Liver (tissue), 9 donors: ENCODE measurements around the gene SIX4. TPM values are rescaled to one million over a fixed set of nuclear protein-coding genes. Genes with fewer than 3 reads are reported as not detected.

Experiments used
- DNase-seq: peaks from one replicate; pipeline ENCODE4 v3.0.0-alpha.2; 2017; ENCODE audit warnings: low spot score
- H3K27ac ChIP-seq, 2 donors: one replicate each; pipeline ENCODE4 v1.7.0; 2013; ENCODE audit warnings: inconsistent platforms in 2 of 2, low read length in 2 of 2, control low read depth in 1 of 2, low read depth in 1 of 2, mild to moderate bottlenecking in 1 of 2
- H3K27me3 ChIP-seq, 4 donors: one replicate each; pipeline versions ENCODE4 v1.6.1 to v1.7.0; 2013; ENCODE audit warnings: low read length in 3 of 4, inconsistent platforms in 1 of 4, mild to moderate bottlenecking in 1 of 4, moderate library complexity in 1 of 4; ENCODE audit not compliant: control insufficient read depth in 4 of 4, insufficient read depth in 4 of 4
- H3K36me3 ChIP-seq, 4 donors: one replicate each; pipeline versions ENCODE4 v1.6.1 to v1.7.0; 2013; ENCODE audit warnings: low read length in 3 of 4, mild to moderate bottlenecking in 3 of 4, low read depth in 1 of 4, moderate library complexity in 1 of 4; ENCODE audit not compliant: control insufficient read depth in 4 of 4, insufficient read depth in 3 of 4
- H3K4me1 ChIP-seq, 4 donors: one replicate each; pipeline versions ENCODE4 v1.6.1 to v1.7.0; 2013; ENCODE audit warnings: low read length in 3 of 4, mild to moderate bottlenecking in 3 of 4, moderate library complexity in 1 of 4; ENCODE audit not compliant: control insufficient read depth in 4 of 4, insufficient read depth in 4 of 4
- H3K4me3 ChIP-seq, 3 donors: one replicate each; pipeline versions ENCODE4 v1.6.1 to v1.7.0; 2013; ENCODE audit warnings: low read length in 3 of 3, control low read depth in 1 of 3, low read depth in 1 of 3, mild to moderate bottlenecking in 1 of 3
- H3K9ac ChIP-seq, 2 donors: one replicate each; pipeline ENCODE4 v1.7.0; 2013; ENCODE audit warnings: low read length in 2 of 2, mild to moderate bottlenecking in 2 of 2, moderate library complexity in 2 of 2, control low read depth in 1 of 2, low read depth in 1 of 2
- H3K9me3 ChIP-seq, 4 donors: one replicate each; pipeline versions ENCODE4 v1.6.1 to v1.7.0; 2013; ENCODE audit warnings: low read length in 3 of 4; ENCODE audit not compliant: control insufficient read depth in 4 of 4
- EGR1 ChIP-seq, 2 donors: IDR thresholded peaks; 2 replicates each; pipeline ENCODE4 v1.6.1; 2016 to 2018; ENCODE audit warnings: antibody characterized with exemption in 2 of 2, low read depth in 2 of 2
- FOXA1 ChIP-seq: IDR thresholded peaks from 2 replicates; pipeline ENCODE4 v1.6.1; 2016; ENCODE audit warnings: antibody characterized with exemption
- FOXA2 ChIP-seq: IDR thresholded peaks from 2 replicates; pipeline ENCODE4 v1.6.1; 2016; ENCODE audit warnings: antibody characterized with exemption
- GABPA ChIP-seq, 2 donors: IDR thresholded peaks in 1 of 2; conservative IDR thresholded peaks in 1 of 2; 2 replicates each; pipeline ENCODE4 v1.6.1; 2016; ENCODE audit warnings: antibody characterized with exemption in 2 of 2, mild to moderate bottlenecking in 1 of 2, moderate library complexity in 1 of 2
- HNF4A ChIP-seq, 2 donors: conservative IDR thresholded peaks; 2 replicates each; pipeline ENCODE4 v1.6.1; 2016; ENCODE audit warnings: antibody characterized with exemption in 2 of 2, mild to moderate bottlenecking in 2 of 2
- HNF4G ChIP-seq: IDR thresholded peaks from 2 replicates; pipeline ENCODE4 v1.6.1; 2016; ENCODE audit warnings: antibody characterized with exemption
- JUND ChIP-seq, 2 donors: IDR thresholded peaks; 2 replicates each; pipeline ENCODE4 v1.6.1; 2016; ENCODE audit warnings: antibody characterized with exemption in 2 of 2
- MAX ChIP-seq: IDR thresholded peaks from 2 replicates; pipeline ENCODE4 v1.6.1; 2016; ENCODE audit warnings: antibody characterized with exemption
- NR2F2 ChIP-seq: IDR thresholded peaks from 2 replicates; pipeline ENCODE4 v1.6.1; 2016; ENCODE audit warnings: antibody characterized with exemption
- RXRA ChIP-seq, 2 donors: IDR thresholded peaks; 2 replicates each; pipeline ENCODE4 v1.6.1; 2017 to 2018; ENCODE audit warnings: antibody characterized with exemption in 2 of 2, mild to moderate bottlenecking in 1 of 2
- SP1 ChIP-seq: IDR thresholded peaks from 2 replicates; pipeline ENCODE4 v1.6.1; 2018; ENCODE audit warnings: antibody characterized with exemption, mild to moderate bottlenecking
- TAF1 ChIP-seq: conservative IDR thresholded peaks from 2 replicates; pipeline ENCODE4 v1.6.1; 2016; ENCODE audit warnings: antibody characterized with exemption, mild to moderate bottlenecking
- YY1 ChIP-seq: IDR thresholded peaks from 2 replicates; pipeline ENCODE4 v1.6.1; 2016; ENCODE audit warnings: antibody characterized with exemption, mild to moderate bottlenecking
- WGBS: extraction: QIAGEN DNeasy Blood & Tissue Kit; methylation state at CpG from one replicate; pipeline ENCODE4 v1.1.7; 2013; 5-methylcytosine and 5-hydroxymethylcytosine counted together
- polyA plus RNA-seq, 2 donors: library from polyadenylated mRNA; stranded (reverse) in 1 of 2; unstranded in 1 of 2; fragments of 200-250 nt in 1 of 2; fragments of >200 nt in 1 of 2; fragmentation: Nextera tagmentation in 1 of 2; extraction: Ambion mirVana in 1 of 2; gene quantifications; one replicate each; pipeline versions ENCODE4 v1.2.1 to v1.2.3, GENCODE V29; 2013 to 2015
- total RNA-seq, 2 donors: library from RNA; depleted of rRNA; stranded (reverse); fragments of >200 nt; gene quantifications; one replicate each; pipeline ENCODE4 v1.2.3, GENCODE V29; 2014
- TF ChIP-seq, protein P1 (sequence below): IDR thresholded peaks from 2 replicates; pipeline ENCODE4 v1.6.1; 2016; ENCODE audit warnings: antibody characterized with exemption, mild to moderate bottlenecking
- TF ChIP-seq, protein P2 (sequence below): fragments of 150-350 bp; IDR thresholded peaks from 2 replicates; pipeline ENCODE4 v1.5.1; 2017; ENCODE audit warnings: improper control_type of control experiment, low read depth, low read length; ENCODE audit not compliant: missing input control
- TF ChIP-seq, protein P3 (sequence below): IDR thresholded peaks from 2 replicates; pipeline ENCODE4 v1.6.1; 2016; ENCODE audit warnings: antibody characterized with exemption
- donor health status: healthy.
- donor health status: healthy.
- donor health status: healthy.
- donor health status: healthy.
- donor health status: healthy.

SIX4 gene
- total and polyA plus RNA-seq, 4 donors = 0.08 to 0.93 (median 0.13) TPM

GRCh38 chr14:60753264-60754119 is 29.3 kb upstream of the SIX4 start:
- no peak for DNase-seq
- Histone ChIP-seq H3K36me3 (no peaks in the 10 kb centered on the region), H3K9me3 (no peaks in the 10 kb centered on the region), H3K4me1 (peaks cover 0 to 3% (median 0%) of the 10 kb centered on the region in 4 donors), H3K9ac (no peak overlapping the region), H3K27me3 (no peaks in the 10 kb centered on the region), H3K27ac (no peak overlapping the region), H3K4me3 (no peak overlapping the region)
- TF ChIP-seq SP1 = no peak
- TF ChIP-seq TAF1 = no peak
- no peak for TF ChIP-seq MAX
- TF ChIP-seq RXRA (IDR thresholded peaks at IDR 0.05) = no peak
- TF ChIP-seq HNF4A (conservative IDR thresholded peaks at IDR 0.05) = no peak
- TF ChIP-seq JUND (IDR thresholded peaks at IDR 0.05) = no peak
- TF ChIP-seq FOXA2 = no peak
- no peak for TF ChIP-seq NR2F2
- TF ChIP-seq FOXA1 = no peak
- TF ChIP-seq EGR1 (IDR thresholded peaks at IDR 0.05; ENCODE audit: low read depth in 2 of 2) = no peak
- TF ChIP-seq, protein P1, sequence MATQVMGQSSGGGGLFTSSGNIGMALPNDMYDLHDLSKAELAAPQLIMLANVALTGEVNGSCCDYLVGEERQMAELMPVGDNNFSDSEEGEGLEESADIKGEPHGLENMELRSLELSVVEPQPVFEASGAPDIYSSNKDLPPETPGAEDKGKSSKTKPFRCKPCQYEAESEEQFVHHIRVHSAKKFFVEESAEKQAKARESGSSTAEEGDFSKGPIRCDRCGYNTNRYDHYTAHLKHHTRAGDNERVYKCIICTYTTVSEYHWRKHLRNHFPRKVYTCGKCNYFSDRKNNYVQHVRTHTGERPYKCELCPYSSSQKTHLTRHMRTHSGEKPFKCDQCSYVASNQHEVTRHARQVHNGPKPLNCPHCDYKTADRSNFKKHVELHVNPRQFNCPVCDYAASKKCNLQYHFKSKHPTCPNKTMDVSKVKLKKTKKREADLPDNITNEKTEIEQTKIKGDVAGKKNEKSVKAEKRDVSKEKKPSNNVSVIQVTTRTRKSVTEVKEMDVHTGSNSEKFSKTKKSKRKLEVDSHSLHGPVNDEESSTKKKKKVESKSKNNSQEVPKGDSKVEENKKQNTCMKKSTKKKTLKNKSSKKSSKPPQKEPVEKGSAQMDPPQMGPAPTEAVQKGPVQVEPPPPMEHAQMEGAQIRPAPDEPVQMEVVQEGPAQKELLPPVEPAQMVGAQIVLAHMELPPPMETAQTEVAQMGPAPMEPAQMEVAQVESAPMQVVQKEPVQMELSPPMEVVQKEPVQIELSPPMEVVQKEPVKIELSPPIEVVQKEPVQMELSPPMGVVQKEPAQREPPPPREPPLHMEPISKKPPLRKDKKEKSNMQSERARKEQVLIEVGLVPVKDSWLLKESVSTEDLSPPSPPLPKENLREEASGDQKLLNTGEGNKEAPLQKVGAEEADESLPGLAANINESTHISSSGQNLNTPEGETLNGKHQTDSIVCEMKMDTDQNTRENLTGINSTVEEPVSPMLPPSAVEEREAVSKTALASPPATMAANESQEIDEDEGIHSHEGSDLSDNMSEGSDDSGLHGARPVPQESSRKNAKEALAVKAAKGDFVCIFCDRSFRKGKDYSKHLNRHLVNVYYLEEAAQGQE = no peak
- TF ChIP-seq, protein P2, sequence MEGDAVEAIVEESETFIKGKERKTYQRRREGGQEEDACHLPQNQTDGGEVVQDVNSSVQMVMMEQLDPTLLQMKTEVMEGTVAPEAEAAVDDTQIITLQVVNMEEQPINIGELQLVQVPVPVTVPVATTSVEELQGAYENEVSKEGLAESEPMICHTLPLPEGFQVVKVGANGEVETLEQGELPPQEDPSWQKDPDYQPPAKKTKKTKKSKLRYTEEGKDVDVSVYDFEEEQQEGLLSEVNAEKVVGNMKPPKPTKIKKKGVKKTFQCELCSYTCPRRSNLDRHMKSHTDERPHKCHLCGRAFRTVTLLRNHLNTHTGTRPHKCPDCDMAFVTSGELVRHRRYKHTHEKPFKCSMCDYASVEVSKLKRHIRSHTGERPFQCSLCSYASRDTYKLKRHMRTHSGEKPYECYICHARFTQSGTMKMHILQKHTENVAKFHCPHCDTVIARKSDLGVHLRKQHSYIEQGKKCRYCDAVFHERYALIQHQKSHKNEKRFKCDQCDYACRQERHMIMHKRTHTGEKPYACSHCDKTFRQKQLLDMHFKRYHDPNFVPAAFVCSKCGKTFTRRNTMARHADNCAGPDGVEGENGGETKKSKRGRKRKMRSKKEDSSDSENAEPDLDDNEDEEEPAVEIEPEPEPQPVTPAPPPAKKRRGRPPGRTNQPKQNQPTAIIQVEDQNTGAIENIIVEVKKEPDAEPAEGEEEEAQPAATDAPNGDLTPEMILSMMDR = no peak
- TF ChIP-seq, protein P3, sequence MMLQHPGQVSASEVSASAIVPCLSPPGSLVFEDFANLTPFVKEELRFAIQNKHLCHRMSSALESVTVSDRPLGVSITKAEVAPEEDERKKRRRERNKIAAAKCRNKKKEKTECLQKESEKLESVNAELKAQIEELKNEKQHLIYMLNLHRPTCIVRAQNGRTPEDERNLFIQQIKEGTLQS = no peak
- no peak for TF ChIP-seq GABPA (IDR thresholded peaks at IDR 0.05 in 1 of 2, conservative IDR thresholded peaks at IDR 0.05 in 1 of 2)
- no peak for TF ChIP-seq HNF4G
- no peak for TF ChIP-seq YY1
- WGBS = 83% methylated on average over 7 of the region's 7 CpGs

DNA sequence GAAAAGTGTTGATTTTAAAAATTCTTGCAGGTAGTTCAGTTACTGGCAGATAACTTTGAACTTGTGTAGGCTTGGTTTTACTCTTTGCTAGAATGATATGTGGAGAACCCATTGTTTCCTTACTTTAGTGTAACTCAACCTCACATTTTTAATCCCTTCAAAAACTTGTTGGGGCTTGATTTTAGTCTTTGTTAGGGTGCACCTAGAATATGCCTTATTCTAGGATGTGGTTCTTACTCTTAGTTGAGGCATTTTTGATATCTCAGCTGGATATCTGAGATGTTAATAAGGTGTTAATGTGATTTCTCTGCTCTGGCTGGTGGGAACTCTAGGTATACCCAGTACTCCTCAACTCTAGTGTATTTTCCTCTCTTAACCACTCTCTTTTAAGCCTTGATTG is 20.4 kb upstream of the SIX4 start:
- no peak overlapping the region for H3K27ac ChIP-seq
- no peak overlapping the region for H3K9ac ChIP-seq
- no peaks in the 10 kb centered on the region for H3K27me3 ChIP-seq
- no peak overlapping the region for H3K4me3 ChIP-seq
- DNase-seq = no peak
- no peaks in the 10 kb centered on the region for H3K36me3 ChIP-seq
- no peaks in the 10 kb centered on the region for H3K4me1 ChIP-seq
- no peaks in the 10 kb centered on the region for H3K9me3 ChIP-seq
- TF ChIP-seq TAF1 = no peak
- no peak for TF ChIP-seq SP1
- no peak for TF ChIP-seq YY1
- no peak for TF ChIP-seq FOXA1
